AG09319 (cell line): Measurements from ENCODE around the gene KLHL25.
A peak's percentile ranks its signal among the peaks of the same experiment; 100 is the strongest.

ENCODE experiments used
- DNase-seq: peaks from one replicate; pipeline ENCODE4 v3.0.0-alpha.2; 2010; ENCODE audit warnings: low read depth; ENCODE audit errors: extremely low read depth
- CTCF ChIP-seq: IDR thresholded peaks from 2 replicates; pipeline ENCODE4 v1.5.1; 2011; ENCODE audit warnings: low read depth, mild to moderate bottlenecking, inconsistent platforms, low read length, moderate library complexity

Gene KLHL25

GRCh38 chr15:85794598-85795336 is at the start of gene KLHL25:
TSS of gene KLHL25 (minus strand) at chr15:85794925. CDS start at chr15:85769810, 25,115 bp downstream.
- TF ChIP-seq CTCF: no peak
- peak; percentile 84 for DNase-seq

- DNase-seq: no peak
- TF ChIP-seq CTCF: no peak
Measured at GRCh38 chr15:85840802-85841152, 46.1 kb upstream of the KLHL25 start.

- no peak for DNase-seq
- TF ChIP-seq CTCF: peak; percentile 77
Measured at GRCh38 chr15:85840079-85840801, 45.5 kb upstream of the KLHL25 start.

- no peak for DNase-seq
- no peak for TF ChIP-seq CTCF
Measured at GRCh38 chr15:85839643-85840042, 44.9 kb upstream of the KLHL25 start.

GRCh38 chr15:85838655-85839054 is 43.9 kb upstream of the KLHL25 start:
- DNase-seq: no peak
- no peak for TF ChIP-seq CTCF

GRCh38 chr15:85837881-85838280 is 43.2 kb upstream of the KLHL25 start:
- DNase-seq: no peak
- no peak for TF ChIP-seq CTCF

GRCh38 chr15:85837011-85837433 is 42.3 kb upstream of the KLHL25 start:
- TF ChIP-seq CTCF: no peak
- DNase-seq: no peak
